GM21576 (cell line): ENCODE results near the gene FRMD1.

ENCODE experiments used
- ATAC-seq: cut with Tn5 transposase; IDR thresholded peaks from one replicate; pipeline ENCODE4 v1.9.1; 2021; ENCODE audit warnings: mild to moderate bottlenecking, moderate library complexity; ENCODE audit not compliant: unreplicated experiment

The FRMD1 gene

GRCh38 chr6:168045706-168046620 lies 33.0 kb downstream of the FRMD1 start:
- no peak for ATAC-seq

- ATAC-seq: no peak
Measured at GRCh38 chr6:168045141-168045691, 33.8 kb downstream of the FRMD1 start.

GRCh38 chr6:168044521-168045130 lies 34.4 kb downstream of the FRMD1 start:
- ATAC-seq: no peak

DNA sequence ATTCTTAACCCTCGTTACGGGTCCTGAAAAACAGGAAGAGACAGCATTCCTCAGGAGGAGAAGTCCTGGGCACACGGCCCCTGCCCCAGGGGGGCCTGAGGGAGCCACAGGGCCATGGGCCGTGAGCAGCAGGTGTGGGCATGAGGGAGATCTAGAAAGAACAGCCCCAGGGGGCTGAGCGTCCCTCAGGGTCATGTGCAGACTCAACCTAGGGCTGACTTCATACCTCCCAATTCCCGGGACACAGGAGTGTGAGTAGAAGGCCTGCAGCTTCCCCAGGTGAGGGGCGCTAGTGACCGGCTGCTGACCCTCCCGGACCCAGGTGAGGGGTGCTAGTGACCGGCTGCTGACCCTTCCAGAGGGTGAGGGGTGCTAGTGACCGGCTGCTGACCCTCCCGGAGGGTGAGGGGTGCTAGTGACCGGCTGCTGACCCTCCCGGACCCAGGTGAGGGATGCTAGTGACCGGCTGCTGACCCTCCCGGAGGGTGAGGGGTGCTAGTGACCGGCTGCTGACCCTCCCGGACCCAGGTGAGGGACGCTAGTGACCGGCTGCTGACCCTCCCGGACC lies 35.1 kb downstream of the FRMD1 start:
- ATAC-seq: no peak

GRCh38 chr6:168043193-168043847 lies 35.7 kb downstream of the FRMD1 start:
- no peak for ATAC-seq

- no peak for ATAC-seq
Measured at GRCh38 chr6:168042426-168043192, 36.4 kb downstream of the FRMD1 start.

DNA sequence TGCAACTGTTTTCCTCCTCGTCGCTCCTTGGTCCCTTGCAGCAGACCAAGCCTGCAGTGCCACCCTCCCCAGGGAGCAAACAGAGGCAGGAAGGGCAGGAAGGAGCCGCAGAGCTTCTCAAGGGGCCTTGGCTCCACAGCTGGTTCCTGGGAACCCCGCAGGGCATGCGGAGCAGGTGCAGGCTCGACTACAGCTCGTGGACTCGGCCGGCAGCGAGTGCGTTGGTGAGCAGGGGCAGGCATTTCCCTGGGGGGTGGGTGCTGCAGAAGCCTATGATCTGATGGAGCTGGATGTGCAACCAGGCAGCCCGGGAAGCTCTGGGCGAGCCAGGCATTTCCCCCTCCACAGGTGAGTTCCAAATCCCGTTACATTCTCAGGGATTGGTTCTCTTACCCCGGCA lies 37.1 kb downstream of the FRMD1 start:
- ATAC-seq: no peak

DNA sequence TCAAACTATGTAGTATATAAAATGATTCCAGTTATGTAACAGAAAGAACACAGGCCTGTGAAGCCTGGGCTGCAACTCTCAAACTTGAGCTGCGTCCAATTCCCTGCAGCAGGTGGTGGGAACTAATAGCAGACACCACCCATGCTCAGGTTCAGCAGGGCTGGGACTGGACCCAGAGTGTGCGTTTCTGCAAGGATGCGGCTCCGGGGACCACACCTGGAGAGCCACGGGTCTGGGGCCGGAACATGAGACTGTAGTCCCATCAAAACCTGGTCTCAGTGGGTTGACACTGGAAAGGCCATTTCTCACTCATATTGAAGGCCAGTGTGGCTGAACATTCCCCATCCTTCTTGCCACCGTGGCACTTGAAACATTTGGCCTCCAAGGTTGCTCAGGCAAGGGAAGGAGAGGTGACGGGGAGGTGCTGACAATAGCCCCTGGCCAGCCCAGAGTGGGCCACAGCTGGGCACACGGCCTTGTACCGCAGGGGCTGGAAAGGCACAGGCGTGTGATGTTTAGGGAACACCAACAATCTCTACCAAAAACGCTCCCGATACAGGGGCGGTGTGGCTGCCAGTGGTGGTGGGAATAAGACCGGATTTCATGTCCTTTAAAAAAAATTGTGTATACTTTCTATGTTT lies 38.0 kb downstream of the FRMD1 start:
- no peak for ATAC-seq

- ATAC-seq: no peak
Measured at GRCh38 chr6:168039849-168040248, 39.2 kb downstream of the FRMD1 start.

DNA sequence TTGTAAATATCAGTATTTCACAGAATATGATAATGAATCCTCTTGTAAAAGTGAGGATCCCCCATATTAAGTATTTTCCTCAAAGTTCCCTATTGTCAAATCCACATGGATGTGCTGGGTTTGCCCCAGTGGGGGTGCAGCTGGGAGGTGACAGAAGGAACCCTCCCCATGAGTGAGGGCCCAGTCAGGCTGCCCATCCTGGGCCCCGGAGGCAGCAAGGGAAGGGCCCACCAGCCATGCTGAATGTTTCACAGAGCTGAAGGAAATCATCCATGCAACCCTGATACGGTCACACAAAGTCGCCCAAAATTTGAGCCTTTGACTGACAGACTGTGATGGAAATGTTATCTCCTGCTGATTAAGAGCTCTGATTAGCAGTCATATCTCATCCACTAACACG lies 39.7 kb downstream of the FRMD1 start:
- ATAC-seq: no peak

DNA sequence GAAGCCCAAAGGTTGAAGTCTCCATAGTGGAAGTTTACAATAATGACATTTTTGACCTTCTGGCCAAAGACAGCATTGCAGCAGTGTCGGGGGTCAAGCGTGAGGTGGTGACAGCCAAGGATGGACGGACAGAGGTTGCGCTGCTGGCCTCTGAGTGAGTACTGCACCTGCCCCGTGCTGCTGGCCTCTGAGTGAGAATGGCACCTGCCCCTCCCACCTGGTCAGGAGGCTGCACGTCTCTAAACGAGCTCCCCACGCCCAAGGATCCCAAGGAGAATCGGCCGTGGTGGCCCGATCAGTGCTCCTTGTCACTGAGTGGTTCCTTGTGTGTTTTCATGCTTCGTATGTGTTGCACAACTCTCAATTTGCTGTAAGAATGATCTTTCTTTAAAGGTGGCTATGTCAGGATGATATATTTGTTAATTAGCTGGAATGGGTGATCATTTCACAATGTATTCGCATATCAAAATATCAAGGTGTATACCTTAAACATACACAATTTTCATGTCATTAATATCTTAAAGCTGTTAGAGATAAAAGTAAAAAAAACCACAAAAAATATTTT lies 40.4 kb downstream of the FRMD1 start:
- ATAC-seq: no peak

- ATAC-seq: no peak
Measured at GRCh38 chr6:168037856-168038255, 41.2 kb downstream of the FRMD1 start.

DNA sequence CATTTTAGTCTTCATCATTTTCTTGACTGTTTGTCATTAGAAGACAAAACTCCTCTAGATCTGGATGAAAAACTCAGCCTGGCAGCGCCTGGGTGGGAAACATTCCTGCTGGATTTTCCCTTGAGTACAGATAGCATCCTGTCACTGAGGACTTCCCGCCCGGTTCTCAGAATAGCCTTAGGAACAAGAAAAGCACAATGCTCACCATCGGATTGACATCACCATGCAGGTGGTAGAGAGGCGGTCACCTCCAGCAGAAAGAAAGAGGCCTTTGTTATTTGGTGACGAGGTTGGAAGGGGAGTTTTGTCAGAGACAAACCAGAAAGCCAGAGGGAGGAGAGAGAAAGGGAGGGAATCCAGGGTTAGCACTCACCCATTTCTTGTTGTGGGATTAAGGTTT lies 41.8 kb downstream of the FRMD1 start:
- ATAC-seq: no peak

DNA sequence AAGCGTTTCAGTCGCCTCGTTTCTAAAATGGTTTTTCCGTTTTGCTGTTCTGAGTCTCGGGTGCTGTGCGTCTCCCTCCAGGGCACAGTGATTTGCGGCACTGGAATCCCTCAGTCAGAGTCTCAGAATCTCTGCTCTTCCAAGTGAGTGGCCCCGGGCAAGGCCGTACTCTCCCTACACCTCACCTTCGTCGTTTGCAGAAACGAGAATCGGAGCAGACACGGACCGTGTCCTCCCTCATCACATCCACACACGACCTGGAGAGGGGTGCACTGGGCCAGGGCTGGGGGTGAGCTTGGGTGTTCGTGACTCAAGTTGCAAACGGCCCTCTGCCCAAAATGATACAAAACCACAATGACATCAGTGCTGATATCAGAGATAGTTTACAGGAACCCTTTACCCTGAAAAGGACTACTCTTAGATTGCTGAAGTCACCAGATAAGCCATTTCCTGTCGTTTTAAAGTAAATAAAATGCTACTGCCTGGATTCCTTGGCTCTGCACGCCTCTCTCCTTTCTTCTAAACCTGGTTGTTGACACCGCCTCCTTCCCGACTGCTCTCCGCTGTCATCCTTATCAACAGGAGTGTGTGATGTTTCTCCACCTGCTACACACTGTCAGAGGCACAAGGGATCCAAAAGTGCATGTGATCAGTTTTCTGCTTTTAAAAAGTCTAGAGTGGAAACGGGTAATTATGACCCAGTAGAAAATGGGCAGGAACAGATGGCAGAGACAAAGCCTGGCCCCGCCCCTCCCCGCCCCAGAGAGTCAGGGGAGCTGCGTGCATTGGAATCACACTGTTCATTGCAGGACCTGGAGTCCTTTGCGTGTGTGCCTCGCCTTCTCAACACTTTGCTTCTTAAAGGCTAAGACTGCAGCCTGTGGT lies 43.1 kb downstream of the FRMD1 start:
- no peak for ATAC-seq

DNA sequence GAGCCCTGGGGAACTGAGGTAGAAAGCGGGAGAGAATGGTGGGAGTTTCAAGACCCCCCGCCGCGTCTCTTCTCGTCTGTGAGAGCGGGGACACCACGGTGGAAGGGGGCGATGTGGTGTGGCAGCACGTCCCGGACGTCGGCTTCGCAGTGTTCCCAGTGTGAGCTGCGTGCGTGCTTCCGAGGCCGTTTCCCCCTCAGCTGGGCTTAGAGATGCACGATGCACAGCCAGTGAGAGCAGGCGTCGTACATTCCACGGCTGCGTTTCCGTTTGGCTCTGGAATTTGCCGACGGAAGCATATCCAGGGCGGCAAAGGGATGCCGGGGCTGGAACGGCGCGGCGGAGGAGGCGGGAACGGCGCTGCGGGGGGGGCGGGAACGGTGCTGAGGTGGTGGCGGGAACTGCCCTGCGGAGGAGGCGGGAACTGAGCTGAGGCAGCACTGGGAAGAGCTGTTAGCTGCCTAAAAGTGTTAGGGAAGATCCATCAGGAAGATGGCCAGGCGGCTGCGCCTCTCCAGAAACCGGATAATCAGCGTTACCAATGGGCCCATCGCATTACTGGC lies 43.8 kb downstream of the FRMD1 start:
- ATAC-seq: no peak

DNA sequence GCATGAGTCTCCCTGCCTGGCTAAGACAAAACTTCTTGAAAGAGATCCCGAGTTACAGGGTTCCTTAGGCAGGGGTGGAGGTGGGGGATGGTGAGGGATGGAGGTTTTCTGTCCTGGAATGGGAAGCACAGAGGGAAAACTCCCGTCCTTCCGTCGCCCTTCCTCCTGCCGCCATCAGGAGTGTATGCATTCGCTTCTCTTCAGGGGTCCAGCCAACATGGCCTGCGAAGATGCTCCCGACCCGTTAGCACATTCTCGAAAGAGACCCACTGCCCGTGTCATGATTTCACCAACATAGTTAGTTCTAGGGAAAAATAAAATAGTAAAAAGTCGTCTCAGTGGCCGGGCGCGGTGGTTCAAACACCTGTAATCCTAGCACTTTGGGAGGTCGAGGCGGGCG lies 44.5 kb downstream of the FRMD1 start:
- ATAC-seq: no peak

DNA sequence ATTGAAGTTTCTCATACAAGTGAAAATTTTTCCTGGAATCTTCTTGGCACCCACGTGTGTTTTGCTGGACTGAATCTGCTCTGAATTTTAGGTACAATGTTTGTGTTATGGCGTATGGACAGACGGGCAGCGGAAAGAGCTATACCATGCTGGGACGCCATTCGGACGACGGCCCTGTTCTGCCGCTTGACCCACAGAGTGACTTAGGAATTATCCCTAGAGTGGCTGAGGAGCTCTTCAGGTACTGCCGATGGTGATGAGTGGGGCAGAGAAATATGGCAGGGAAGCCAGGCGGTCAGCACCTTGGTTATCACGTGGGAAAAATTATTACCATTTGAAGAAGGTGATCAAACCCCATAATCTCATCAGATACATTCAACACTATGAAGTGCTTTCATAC lies 45.2 kb downstream of the FRMD1 start:
- ATAC-seq: no peak

DNA sequence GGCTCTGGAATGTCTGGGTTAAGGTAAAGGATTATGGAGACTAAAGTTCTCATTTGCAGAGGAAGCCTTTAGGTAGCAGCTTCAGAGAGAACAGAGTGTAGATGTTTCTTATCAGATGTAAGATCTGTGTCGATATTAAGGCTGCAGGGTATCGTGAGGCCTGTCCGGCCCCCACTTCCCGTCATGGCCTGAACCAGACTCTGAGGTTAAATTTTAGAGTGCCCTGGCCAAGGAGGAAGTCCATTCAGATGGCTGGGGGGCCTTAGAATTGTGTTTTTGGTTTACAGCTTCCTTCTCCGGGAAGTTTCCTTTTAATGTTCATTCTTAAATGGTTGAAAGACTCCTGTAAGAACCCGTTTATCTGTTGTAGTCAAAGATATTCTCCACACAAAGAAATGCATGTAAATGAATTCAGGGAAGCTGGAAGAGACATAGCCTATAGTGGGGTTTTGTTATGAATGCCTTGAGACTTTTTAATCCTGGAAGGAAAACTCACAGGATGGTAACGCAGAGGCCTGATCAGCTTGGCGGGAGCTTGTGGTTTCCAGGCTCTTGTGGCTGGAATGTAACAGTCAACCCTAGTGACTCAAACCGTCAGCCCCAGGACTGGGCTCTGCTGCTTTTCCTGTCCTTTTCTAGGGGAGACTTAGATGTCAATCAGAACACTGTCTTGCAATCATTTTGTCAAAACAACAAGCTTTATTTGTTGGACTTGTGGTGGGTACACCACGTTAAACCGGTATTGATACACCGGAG lies 46.8 kb downstream of the FRMD1 start:
- ATAC-seq: no peak
